Fibroblast of gingiva (primary cell): ENCODE results near the gene NOL4L.

Source experiments
- DNase-seq: peaks from one replicate; pipeline ENCODE4 v3.0.0-alpha.2; 2011; ENCODE audit warnings: low read depth

The NOL4L gene

DNA sequence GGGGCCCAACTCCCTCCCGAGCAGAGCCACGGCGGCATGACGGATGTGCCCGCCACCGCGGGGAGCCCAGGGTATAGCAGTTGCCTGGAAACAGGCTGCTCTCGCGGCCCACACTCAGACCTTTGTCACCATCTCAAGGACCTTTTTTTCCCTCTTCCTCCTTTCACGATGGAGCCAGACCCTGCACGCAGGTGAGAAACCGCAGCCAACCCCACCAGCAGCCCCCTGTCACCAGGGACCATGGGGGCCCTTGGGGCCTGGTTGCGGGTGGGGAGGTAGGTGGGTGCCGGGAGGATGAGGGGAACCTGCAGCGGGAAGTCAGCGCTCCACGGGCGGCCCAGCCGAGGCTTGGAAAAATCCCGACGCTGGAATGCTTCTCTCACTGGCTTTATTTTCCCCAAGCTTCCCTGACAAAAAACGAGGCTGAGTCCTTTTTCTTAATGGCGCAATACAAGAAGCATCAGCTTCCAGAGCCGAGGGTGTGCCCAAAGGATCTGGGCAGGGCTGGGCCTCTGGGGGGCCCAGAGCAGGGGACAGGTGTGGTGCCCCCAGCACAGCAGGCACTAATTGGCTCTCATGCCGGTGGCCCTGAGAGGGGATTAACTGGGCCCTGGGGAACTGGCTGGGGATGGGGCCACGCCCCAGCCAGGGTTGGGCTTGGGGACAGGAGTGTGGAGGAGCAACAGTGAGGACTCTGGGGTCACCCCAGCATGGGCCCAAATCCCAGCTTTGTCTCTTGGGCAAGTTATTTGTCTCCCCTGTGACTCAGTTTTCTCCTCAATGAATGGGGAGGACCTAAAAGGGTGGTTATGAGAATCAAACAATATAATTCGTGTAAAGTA is 23.9 kb downstream of the NOL4L start:
- DNase-seq, result no peak

GRCh38 chr20:32560482-32560988 is 24.6 kb downstream of the NOL4L start:
- DNase-seq, result no peak

- no peak for DNase-seq
These were observed 25.3 kb downstream of the NOL4L start for GRCh38 chr20:32559753-32560380.

DNA sequence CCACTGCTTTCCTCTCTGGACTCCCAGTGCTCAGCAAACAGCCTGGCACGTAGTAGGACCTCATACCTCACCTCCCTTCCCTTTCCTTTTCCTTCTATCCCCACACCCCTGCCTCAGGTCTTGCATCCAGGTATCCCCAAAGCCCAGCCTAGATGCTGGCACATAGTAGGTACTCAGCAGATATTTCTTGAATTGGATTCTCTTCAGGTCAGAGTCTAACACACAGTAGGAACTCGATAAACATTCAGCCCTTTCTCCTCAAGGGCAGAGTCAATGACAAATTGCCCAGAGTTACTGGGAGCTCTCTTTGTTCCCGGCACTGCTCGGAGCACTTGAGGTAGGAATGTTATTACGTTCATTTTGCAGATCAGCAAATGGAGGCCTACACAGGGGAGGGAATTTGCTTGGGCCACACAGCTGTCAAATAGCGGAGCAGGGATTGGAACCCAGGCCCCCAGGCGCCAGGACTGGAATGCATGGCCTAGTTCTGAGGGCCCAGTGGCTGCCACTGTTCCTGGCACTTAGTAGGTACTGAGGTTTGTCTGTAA is 25.9 kb downstream of the NOL4L start:
- no peak for DNase-seq

GRCh38 chr20:32558526-32558925 is 26.6 kb downstream of the NOL4L start:
- DNase-seq, result no peak

GRCh38 chr20:32557319-32557718 is 27.8 kb downstream of the NOL4L start:
- DNase-seq, result no peak

DNA sequence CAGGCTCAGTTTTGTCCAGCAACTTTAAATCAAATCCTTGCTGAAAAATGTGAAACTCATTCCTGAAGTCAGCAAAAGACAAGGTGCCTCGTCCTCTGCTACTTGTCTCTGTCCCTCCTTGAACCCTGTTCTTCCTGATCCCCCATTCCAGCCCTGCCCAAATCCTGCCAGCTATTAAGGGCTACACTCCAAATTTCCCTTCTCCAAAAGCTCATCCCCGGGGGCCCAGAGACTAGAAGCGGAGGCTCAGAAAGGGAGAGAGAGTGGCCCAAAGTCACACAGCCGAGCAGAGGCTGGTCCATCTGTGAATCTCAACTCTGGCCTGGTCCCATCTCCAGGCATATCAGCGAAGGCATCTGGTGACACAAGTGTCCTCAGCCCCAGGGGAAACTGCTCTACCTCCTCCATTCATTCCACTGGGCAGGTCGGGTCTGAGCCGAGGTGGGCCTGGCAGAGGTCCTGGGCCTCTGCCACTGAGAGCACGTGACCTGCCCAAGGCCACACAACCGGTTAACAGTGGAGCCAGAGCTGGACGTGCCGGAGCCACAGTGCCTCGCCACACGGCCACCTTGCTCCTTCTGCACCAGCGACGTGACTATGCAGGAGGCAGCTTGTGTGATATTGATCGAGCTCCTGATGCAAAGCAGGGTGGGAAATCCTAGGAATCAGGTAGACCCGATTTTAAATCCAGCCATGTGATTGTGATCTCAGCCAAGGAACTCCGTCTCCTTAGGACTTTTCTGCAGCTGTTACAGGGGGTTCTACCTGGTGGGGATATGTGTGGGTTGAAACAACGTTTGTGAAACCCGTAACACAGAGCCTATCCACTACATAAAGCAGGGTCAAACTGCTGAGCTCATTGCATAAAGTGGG is 28.6 kb downstream of the NOL4L start:
- DNase-seq, result no peak

DNA sequence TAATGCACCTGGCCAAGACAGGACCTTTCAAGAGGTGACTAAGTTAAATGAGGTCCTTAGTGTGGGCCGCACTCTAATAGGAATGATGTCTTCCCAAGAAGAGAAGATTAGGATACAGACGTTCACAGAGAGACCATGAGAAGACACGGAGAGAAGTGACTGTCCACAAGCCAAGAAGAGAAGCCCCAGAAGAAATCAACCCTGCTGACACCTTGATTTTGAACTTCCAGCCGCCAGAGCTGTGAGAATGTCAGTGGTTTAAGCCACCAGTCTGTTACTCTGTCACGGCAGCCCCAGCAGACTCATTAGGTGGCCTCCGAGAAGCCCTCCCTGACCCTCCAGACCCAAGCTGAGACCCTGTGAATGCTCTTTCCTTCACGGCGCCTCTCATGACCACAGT is 29.5 kb downstream of the NOL4L start:
- DNase-seq, result no peak

GRCh38 chr20:32554965-32555289 is 30.2 kb downstream of the NOL4L start:
- no peak for DNase-seq

- no peak for DNase-seq
These were observed 31.5 kb downstream of the NOL4L start for GRCh38 chr20:32553618-32554017.

DNA sequence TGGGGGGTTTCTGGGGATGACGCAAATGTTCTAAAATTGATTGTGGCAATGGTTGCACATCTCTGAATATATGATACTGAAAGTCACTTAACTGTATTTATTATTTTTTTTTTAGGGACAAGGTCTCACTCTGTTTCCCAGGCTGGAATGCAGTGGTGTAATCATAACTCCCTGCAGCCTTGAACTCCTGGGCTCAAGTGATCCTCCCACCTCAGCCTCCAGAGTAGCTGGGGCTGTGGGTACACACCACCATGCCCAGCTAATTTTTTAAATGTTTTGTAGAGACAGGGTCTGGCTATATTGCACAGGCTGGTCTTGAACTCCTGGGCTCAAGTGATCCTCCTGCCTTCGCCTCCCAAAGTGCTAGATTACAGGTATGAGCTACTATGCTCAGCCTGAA is 33.4 kb downstream of the NOL4L start:
- DNase-seq, result no peak

- DNase-seq, result no peak
These were observed 35.3 kb downstream of the NOL4L start for GRCh38 chr20:32549842-32550241.

- DNase-seq, result no peak
These were observed 37.4 kb downstream of the NOL4L start for GRCh38 chr20:32547753-32548034.

DNA sequence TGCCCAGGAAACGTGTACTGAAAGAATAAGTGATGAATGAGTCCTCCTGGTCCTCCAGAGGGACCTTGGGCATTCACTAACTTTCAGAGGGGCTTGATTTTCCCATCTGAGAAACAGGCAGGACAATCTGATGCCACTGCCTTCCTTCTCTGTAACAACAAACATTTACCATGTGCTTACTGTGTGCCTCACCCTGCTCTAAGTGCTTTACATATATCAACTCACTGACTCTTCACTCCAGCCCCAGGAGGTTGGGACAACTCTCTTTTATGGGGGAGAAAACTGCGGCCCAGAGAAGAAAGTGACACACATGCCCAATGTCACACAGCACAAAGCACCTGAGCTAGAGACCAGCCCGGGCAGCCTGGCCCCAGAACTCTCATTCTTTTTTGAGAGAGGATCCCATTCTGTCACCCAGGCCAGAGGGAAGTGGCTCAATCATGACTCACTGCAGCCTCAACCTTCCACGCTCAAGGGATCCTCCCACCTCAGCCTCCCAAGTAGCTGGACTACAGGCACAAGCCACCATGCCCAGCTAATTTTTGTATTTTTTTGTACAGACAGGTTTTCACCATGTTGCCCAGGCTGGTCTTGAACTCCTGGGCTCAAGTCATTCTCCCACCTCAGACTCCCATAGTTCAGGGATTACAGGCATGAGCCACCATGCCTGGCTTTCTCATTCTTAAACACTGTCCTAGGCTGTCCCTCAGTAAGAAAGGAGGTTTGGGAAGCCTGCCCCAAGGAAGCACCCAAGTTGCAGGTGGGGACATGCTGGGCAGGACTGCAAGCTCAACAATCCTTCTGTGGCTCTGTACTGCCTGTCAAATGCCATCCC is 38.0 kb downstream of the NOL4L start:
- DNase-seq, result no peak

GRCh38 chr20:32544893-32545840 is 40.0 kb downstream of the NOL4L start:
- no peak for DNase-seq

- DNase-seq, result no peak
These were observed 40.8 kb downstream of the NOL4L start for GRCh38 chr20:32544260-32544722.

DNA sequence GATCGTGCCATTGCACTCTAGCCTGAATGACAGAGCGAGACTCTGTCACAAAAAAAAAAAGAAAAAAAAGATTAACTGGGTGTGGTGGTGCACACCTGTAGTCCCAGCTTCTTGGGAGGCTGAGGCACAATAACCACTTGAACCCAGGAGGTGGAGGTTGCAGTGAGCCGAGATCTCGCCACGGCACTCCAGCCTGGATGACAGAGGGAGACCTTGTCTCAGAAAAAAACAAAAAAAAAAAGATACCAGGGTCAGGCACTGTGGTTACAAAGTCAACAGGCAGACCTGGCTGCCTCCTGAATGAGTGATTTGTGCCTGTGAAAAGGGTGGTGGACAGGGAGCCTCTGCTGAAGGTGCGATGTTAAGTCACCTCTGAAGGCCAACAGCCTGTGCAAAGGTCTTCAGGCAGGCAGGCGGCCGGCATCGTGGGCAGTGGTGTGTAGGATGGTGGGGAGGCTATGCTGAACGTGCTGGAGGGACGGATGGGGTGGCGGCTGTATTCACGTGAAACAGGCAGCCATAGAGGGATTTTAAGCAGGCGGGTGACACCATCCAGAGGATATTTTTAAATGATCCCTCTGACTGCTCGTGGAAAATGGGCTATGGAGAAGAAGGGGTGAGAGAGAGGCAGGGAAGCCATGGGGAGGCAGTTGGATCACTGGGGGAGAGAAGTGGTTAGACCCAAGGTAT is 41.4 kb downstream of the NOL4L start:
- no peak for DNase-seq

DNA sequence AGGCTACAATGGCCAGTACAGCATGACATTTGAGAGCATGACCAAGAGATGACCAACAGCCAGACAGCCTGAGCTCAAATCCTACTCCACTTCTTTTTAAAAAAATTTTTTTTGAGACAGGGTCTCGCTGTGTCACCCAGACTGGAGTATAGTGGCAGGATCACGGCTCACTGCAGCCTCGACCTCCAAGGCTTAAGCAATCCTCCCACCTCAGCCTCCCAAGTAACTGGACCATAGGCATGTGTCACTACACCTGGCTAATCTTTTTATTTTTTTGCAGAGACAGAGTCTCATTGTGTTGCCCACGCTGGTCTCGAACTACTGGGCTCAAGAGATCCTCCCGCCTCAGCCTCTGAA is 42.9 kb downstream of the NOL4L start:
- DNase-seq, result no peak

- DNase-seq, result no peak
These were observed 43.5 kb downstream of the NOL4L start for GRCh38 chr20:32541323-32542258.
